Activated CD8-positive, alpha-beta T cell treated with anti-CD3 and anti-CD28 coated beads, Interleukin-2, amount 10 ng/mL, durations not matched to agents 7 days and 5 days (primary cell): ENCODE data around the gene ARF6. TPM values are rescaled to one million over a fixed set of nuclear protein-coding genes. Genes with fewer than 3 reads are reported as not detected.
"Not testable (repeated sequence)": the region's sequence is repeated elsewhere in the genome, so short reads cannot be mapped to it uniquely, and the experiment has no call there.

Source experiments
- ATAC-seq: fragments of 150-1000 bp; cut with Tn5 transposase; one replicate; pipeline ENCODE4 v1.10.0; 2021; ENCODE audit warnings: moderate library complexity
- CTCF ChIA-PET: fragments of 350-600 bp; sonication (Branson Sonifier 250); formaldehyde crosslinking; loops from one replicate; lab custom pipeline; 2021; ENCODE audit warnings: antibody characterized with exemption; lab: Charles Lee
- POLR2A ChIA-PET: fragments of 350-600 bp; sonication (Branson Sonifier 250); formaldehyde crosslinking; loops from one replicate; lab custom pipeline; 2021; ENCODE audit warnings: antibody characterized with exemption; lab: Charles Lee
- DNase-seq: peaks from one replicate; pipeline ENCODE4 v3.0.0-alpha.2; 2020
- H3K27ac Mint-ChIP-seq: one replicate; pipeline ENCODE4 v1.8.0; 2021; ENCODE audit warnings: mild to moderate bottlenecking, mixed read lengths
- H3K27me3 Mint-ChIP-seq: one replicate; pipeline ENCODE4 v1.8.0; 2021; ENCODE audit warnings: low read depth, mixed read lengths
- H3K36me3 Mint-ChIP-seq: one replicate; pipeline ENCODE4 v1.8.0; 2021; ENCODE audit warnings: low read depth, mixed read lengths
- H3K4me1 Mint-ChIP-seq: one replicate; pipeline ENCODE4 v1.8.0; 2021; ENCODE audit warnings: low read depth, mixed read lengths
- H3K4me3 Mint-ChIP-seq: one replicate; pipeline ENCODE4 v1.8.0; 2021; ENCODE audit warnings: mild to moderate bottlenecking, mixed read lengths
- H3K9me3 Mint-ChIP-seq: one replicate; pipeline ENCODE4 v1.8.0; 2022; ENCODE audit warnings: mixed read lengths; ENCODE audit not compliant: insufficient read depth
- total RNA-seq, 2 experiments: library from RNA; stranded (reverse); gene quantifications; one replicate each; pipeline ENCODE4 v1.2.3, GENCODE V29; 2021

Gene ARF6
- total RNA-seq, 2 experiments from 2014 or later, result 183 to 193 TPM

GRCh38 chr14:49861699-49862088 is 31.2 kb upstream of the ARF6 start:
- ATAC-seq, result peak; percentile 4
- H3K27me3 Mint-ChIP-seq, result no peaks in the 10 kb centered on the region
- POLR2A ChIA-PET, result interaction anchor here (0.6 to 7.3 kb wide), 36 partner anchors 9 to 275 kb away, joined by 3 to 168 read pairs (median 10); partner anchors contain the start of genes ARF6, DNAAF2, LRR1 and MGAT2
- peak; percentile 74 for DNase-seq
- peaks cover 6% of the 10 kb centered on the region for H3K36me3 Mint-ChIP-seq
- H3K4me3 Mint-ChIP-seq, result no peak overlapping the region
- CTCF ChIA-PET, result interaction anchor here (0.6 to 10.2 kb wide), 58 partner anchors 9 to 478 kb away, joined by 3 to 227 read pairs (median 4); partner anchors contain the start of genes ARF6, DNAAF2, MGAT2 and NEMF
- peaks cover 26% of the 10 kb centered on the region for H3K4me1 Mint-ChIP-seq
- H3K9me3 Mint-ChIP-seq, result no peaks in the 10 kb centered on the region
- H3K27ac Mint-ChIP-seq, result no peak overlapping the region

DNA sequence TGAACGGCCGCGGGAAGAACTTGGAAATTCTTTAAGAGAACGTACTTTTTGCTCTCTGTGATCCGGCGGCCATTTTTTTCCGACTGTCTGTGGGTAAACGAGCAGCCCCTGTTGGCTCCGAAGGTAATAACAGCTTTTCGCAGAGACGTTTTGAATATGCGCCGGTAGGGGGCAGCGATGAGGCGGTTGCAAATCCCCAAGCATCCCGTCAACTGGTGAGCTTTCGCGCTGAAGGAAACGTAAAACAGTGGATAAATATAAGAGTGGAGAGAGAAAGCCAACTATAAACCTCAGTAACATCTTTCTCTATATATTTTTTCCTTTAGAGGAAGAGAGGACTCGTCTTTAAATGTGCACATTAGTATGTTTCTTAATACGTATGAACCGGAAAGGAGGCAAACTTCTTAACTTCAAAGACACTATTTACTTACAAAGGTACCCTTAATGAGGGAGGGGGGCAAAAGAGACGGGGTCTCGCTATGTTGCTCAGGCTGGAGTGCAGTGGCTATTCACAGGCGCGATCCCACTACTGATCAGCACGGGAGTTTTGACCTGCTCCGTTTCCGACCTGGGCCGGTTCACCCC is 30.7 kb upstream of the ARF6 start:
- ATAC-seq, result no peak
- DNase-seq, result peak; percentile 92
- H3K27me3 Mint-ChIP-seq, result no peaks in the 10 kb centered on the region
- no peaks in the 10 kb centered on the region for H3K9me3 Mint-ChIP-seq
- ChIA-PET POLR2A (interaction anchor here (0.6 to 7.3 kb wide), 48 partner anchors 10 to 473 kb away, joined by 3 to 168 read pairs (median 6); partner anchors contain the start of genes ARF6, DNAAF2, LRR1 and MGAT2), CTCF (interaction anchor here (0.6 to 10.2 kb wide), 57 partner anchors 9 to 477 kb away, joined by 3 to 227 read pairs (median 4); partner anchors contain the start of genes ARF6, DNAAF2, MGAT2 and NEMF)
- no peak overlapping the region for H3K4me3 Mint-ChIP-seq
- no peak overlapping the region for H3K27ac Mint-ChIP-seq
- H3K36me3 Mint-ChIP-seq, result peaks cover 6% of the 10 kb centered on the region
- H3K4me1 Mint-ChIP-seq, result peaks cover 26% of the 10 kb centered on the region

GRCh38 chr14:49863487-49864281 is 29.2 kb upstream of the ARF6 start:
- Mint-ChIP-seq H3K9me3 (no peaks in the 10 kb centered on the region), H3K4me1 (peaks cover 23% of the 10 kb centered on the region), H3K27ac (no peak overlapping the region), H3K36me3 (peaks cover 2% of the 10 kb centered on the region), H3K4me3 (no peak overlapping the region), H3K27me3 (no peaks in the 10 kb centered on the region)
- ChIA-PET CTCF (interaction anchor here (0.6 to 10.2 kb wide), 30 partner anchors 11 to 253 kb away, joined by 3 to 227 read pairs (median 10); partner anchors contain the start of genes ARF6, MGAT2, NEMF and RPL36AL), POLR2A (interaction anchor here (0.7 to 7.3 kb wide), 36 partner anchors 9 to 268 kb away, joined by 3 to 168 read pairs (median 7); partner anchors contain the start of genes ARF6, MGAT2, NEMF and RPL36AL)
- ATAC-seq (peak; percentile 16), DNase-seq (peak; percentile 59)

GRCh38 chr14:49865431-49865859 is 27.4 kb upstream of the ARF6 start:
- no peak for ATAC-seq
- DNase-seq, result peak; percentile 88
- no peak overlapping the region for H3K27ac Mint-ChIP-seq
- H3K4me3 Mint-ChIP-seq, result no peak overlapping the region
- no peaks in the 10 kb centered on the region for H3K9me3 Mint-ChIP-seq
- ChIA-PET CTCF (interaction anchor here (0.6 to 10.2 kb wide), 28 partner anchors 8 to 249 kb away, joined by 3 to 227 read pairs (median 6); partner anchors contain the start of genes DNAAF2 and NEMF), POLR2A (interaction anchor here (0.5 to 7.3 kb wide), 7 partner anchors 13 to 279 kb away, joined by 3 to 168 read pairs (median 9); partner anchors contain the start of genes ARF6, NEMF and RPS29)
- no peaks in the 10 kb centered on the region for H3K27me3 Mint-ChIP-seq
- H3K4me1 Mint-ChIP-seq, result peaks cover 30% of the 10 kb centered on the region
- peaks cover 2% of the 10 kb centered on the region for H3K36me3 Mint-ChIP-seq

DNA sequence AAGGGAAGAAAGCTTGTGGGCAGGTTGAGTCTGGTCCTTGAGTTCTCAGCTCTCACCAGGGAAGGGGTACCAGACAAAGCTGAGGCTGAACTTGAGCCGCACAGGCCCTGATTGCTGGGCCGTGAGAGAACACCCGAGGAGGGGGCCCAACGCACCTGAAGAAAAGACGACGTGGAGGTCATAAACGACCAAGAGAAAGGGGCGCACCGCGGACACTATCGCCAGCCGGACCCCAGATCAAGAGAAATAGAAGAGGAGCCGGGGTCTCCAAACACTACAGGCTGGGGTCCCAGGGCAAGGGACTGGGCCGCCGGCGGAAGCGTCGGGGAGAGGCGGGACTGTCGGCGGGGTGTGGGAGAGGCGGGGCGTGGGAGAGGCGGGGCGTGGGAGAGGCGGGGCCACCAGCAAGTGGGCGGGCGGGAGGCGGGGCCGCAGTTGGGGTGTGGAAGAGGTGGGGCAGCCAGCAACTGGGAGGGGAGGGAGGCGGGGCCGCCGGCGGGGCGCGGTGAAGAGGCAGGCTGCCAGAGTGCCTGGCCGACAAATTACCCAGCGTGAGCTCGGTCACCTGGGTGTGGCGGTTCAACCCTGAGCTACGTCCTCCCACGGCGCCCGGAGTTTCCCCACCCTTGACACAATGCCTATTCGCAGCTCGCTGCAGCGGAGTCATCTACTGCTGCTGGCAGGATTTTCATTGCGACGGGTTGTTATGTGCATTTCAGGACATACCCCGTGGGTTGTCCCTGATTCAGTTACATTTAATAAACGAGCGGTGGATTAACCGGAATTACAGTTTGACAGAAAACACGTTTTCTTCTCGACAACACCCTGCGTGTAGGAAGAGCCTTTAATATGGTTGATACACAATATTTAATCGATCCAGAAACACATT is 24.8 kb upstream of the ARF6 start:
- Mint-ChIP-seq H3K27ac (peak overlapping the region; percentile 96), H3K27me3 (no peaks in the 10 kb centered on the region), H3K4me3 (peak overlapping the region; percentile 91), H3K4me1 (peaks cover 21% of the 10 kb centered on the region), H3K9me3 (no peaks in the 10 kb centered on the region), H3K36me3 (no peaks in the 10 kb centered on the region)
- ATAC-seq, result peak; percentile 91
- peak; percentile 99 for DNase-seq
- CTCF ChIA-PET, result interaction anchor here (0.7 to 10.2 kb wide), 19 partner anchors 12 to 249 kb away, joined by 3 to 227 read pairs (median 4); partner anchors contain the start of genes NEMF and VCPKMT
- POLR2A ChIA-PET, result interaction anchor here (0.6 to 5.2 kb wide), 24 partner anchors 11 to 248 kb away, joined by 3 to 64 read pairs (median 4); partner anchors contain the start of genes ARF6, KLHDC2, MGAT2 and NEMF

- no peak for ATAC-seq
- ChIA-PET POLR2A (interaction anchor here (0.6 to 5.2 kb wide), 15 partner anchors 11 to 248 kb away, joined by 3 to 64 read pairs (median 5); partner anchors contain the start of genes ARF6, MGAT2, NEMF and RPL36AL), CTCF (interaction anchor here (1.1 to 10.2 kb wide), 12 partner anchors 11 to 248 kb away, joined by 3 to 227 read pairs (median 12); partner anchors contain the start of genes NEMF and VCPKMT)
- Mint-ChIP-seq H3K4me3 (peak overlapping the region; percentile 91), H3K27me3 (no peaks in the 10 kb centered on the region), H3K9me3 (no peaks in the 10 kb centered on the region), H3K27ac (peak overlapping the region; percentile 96), H3K4me1 (peaks cover 21% of the 10 kb centered on the region), H3K36me3 (no peaks in the 10 kb centered on the region)
- no peak for DNase-seq
Measured at GRCh38 chr14:49868720-49869114, 24.2 kb upstream of the ARF6 start.

- Mint-ChIP-seq H3K9me3 (no peaks in the 10 kb centered on the region), H3K27ac (no peak overlapping the region), H3K4me1 (peaks cover 21% of the 10 kb centered on the region), H3K4me3 (no peak overlapping the region), H3K27me3 (peaks cover under 1% of the 10 kb centered on the region), H3K36me3 (no peaks in the 10 kb centered on the region)
- CTCF ChIA-PET, result interaction anchor here (0.5 to 1.7 kb wide), 4 partner anchors 9 to 167 kb away, joined by 3 to 7 read pairs (median 3); no protein-coding TSS in a partner anchor
- ATAC-seq (no peak), DNase-seq (no peak)
- POLR2A ChIA-PET, result interaction anchor here (5.2 kb wide), 1 partner anchor 130 kb away, joined by 64 read pairs; no protein-coding TSS in a partner anchor
Measured at GRCh38 chr14:49870908-49871307, 22.0 kb upstream of the ARF6 start.

GRCh38 chr14:49873548-49873947 is 19.3 kb upstream of the ARF6 start:
- DNase-seq, H3K9me3 Mint-ChIP-seq, H3K36me3 Mint-ChIP-seq, H3K27ac Mint-ChIP-seq, ATAC-seq, H3K27me3 Mint-ChIP-seq, H3K4me3 Mint-ChIP-seq: not testable (repeated sequence)
- peaks cover 18% of the 10 kb centered on the region for H3K4me1 Mint-ChIP-seq
- ChIA-PET POLR2A (interaction anchor here (0.9 kb wide), 1 partner anchor 11 kb away, joined by 4 read pairs; no protein-coding TSS in a partner anchor), CTCF (interaction anchor here (1.0 to 1.3 kb wide), 3 partner anchors 8 to 21 kb away, joined by 3 to 4 read pairs (median 3); partner anchors contain the start of gene NEMF)

- Mint-ChIP-seq H3K9me3 (no peaks in the 10 kb centered on the region), H3K27ac (no peak overlapping the region), H3K36me3 (no peaks in the 10 kb centered on the region), H3K4me1 (peaks cover 19% of the 10 kb centered on the region), H3K27me3 (peaks cover 2% of the 10 kb centered on the region), H3K4me3 (no peak overlapping the region)
- no peak for DNase-seq
- ChIA-PET CTCF (interaction anchor here (1.0 to 2.7 kb wide), 3 partner anchors 9 to 13 kb away, joined by 3 to 8 read pairs (median 4); no protein-coding TSS in a partner anchor), POLR2A (interaction anchor here (0.6 kb wide), 1 partner anchor 27 kb away, joined by 5 read pairs; no protein-coding TSS in a partner anchor)
- no peak for ATAC-seq
Measured at GRCh38 chr14:49875640-49876198, 17.2 kb upstream of the ARF6 start.
